GM21825 (cell line): ENCODE results near the gene TMEM120A.
"Not testable (repeated sequence)": the region's sequence is repeated elsewhere in the genome, so short reads cannot be mapped to it uniquely, and the experiment has no call there.

ENCODE experiments used
- ATAC-seq: cut with Tn5 transposase; IDR thresholded peaks from one replicate; pipeline ENCODE4 v1.9.1; 2021; ENCODE audit warnings: mild to moderate bottlenecking, moderate library complexity; ENCODE audit not compliant: unreplicated experiment

TMEM120A gene

DNA sequence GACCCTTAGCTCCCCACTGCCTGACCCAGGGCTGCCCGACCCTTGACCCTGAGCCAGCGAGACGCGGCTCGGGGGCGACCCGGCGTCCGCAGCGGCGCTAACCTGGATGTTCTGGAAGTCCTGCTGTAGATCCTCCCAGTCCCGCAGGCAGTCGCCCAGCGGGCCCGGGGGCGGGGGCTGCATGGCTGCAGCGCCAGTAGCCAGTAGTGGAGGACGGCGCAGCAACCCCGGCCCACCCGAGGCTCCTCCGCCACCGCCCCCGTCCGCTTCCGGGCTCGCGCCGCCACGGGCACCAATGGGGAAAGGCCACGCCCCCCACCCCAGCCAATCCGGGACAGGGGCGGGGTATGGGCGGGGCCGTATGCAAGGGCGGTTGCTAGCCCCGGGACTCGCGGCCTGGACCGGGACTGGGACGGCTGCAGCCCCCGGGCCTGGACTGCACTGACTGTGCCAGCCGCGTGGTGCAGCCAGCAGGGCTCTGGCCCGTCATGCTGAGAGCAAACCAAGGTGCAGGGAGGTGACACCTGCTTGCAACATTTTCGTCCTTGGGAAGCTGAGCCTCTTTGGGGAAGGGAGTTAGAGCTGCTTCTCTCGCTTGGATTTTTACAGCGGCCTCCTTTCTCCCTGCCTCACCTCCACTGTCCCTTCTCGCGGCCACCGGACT is at the start of gene TMEM120A:
Gene TMEM120A (minus strand): TSS at position 208 of the 664 bp plus-strand sequence. CDS start 25 bp downstream, at position 183.
- peak; percentile 93 for ATAC-seq

DNA sequence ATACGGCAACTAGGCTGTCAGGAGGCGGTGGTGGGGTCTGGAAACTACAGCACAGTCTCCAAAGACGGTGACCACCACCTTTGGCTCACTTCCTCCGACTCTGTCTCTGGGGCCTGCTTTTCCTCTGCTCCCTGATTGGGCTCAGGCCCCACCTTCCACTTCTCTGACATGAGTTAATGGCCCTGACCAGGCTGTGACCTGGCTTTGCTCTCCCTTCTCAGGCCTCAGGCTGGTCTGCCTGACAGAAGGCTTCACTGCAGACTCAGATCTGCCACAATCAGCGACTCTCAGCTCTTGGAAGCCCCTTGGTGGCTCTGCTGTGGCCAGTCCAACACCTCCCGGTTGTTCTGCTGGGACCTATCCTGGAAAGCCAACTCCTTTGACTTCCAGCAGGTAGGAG is 45.7 kb upstream of the TMEM120A start:
- no peak for ATAC-seq

GRCh38 chr7:76037310-76037709 is 42.9 kb upstream of the TMEM120A start:
- no peak for ATAC-seq

DNA sequence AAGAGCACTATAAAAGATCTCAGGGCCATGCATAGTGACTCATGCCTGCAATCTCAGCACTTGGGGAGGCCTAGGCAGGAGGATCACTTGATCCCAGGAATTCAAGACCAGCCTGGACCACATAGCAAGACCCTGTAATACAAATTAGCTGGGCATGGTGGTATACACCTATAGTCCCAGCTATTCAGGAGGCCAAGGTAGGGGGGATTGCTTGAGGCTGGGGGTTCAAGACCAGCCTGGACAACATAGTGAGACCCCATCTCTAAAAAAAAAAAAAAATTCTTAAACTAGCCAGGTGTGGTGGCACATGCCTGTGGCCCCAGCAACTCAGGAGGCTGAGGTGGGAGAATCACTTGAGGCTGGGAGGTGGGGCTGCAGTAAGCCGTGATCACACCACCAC is 37.6 kb upstream of the TMEM120A start:
- no peak for ATAC-seq

- not testable (repeated sequence) for ATAC-seq
These were observed 35.3 kb upstream of the TMEM120A start for GRCh38 chr7:76029682-76030081.

DNA sequence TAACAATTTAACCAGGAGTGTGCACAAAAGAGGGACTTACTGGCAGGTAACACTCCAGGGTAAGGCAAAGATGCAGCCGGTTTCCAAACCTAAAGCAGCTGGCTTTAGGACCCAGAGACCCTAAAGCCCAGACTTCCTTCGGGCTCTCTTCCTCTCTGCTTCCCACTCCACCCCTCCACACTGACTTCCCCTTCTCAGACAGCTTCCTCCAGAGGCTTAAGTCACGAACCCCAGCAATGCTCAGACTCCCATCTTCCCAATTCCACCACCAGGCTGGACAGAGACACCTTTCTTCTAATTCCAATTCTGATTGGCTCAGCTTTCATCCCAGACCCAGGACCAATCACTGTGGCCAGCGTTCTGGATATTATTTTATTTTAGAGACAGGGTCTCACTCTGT is 28.6 kb upstream of the TMEM120A start:
- ATAC-seq: no peak

- no peak for ATAC-seq
These were observed 27.8 kb upstream of the TMEM120A start for GRCh38 chr7:76022026-76022780.

DNA sequence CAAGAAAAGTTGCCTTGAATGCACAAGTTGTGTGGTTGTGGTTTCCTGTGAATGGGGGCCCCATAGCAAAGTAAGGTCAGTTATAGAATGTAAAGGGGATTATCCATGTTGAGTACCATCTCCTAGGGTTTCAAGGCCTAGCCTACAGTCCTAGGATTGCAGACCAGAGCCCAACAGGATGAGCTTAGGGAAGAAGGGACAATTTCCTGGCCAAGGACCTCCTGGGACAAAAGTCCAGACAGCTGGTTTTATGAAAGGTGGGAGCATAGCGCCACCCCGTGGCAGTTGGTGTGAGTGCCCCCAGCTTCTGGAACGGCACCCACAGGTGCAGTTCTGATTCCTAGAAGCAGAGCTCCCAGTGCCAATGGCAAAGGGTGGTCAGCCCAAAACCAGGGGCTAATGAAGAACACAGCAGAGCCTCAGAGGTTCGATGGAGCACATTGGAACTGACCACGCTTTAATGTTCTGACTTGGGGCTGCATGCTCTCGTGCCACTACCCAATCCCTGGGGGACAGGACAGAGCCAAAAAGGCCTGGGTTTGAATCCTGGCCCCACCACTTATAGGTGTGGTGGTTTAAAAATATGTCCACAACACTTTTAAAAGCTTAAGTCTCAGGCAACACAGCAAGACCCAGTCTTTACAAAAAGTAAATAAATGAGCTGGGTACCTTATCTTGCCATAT is 25.8 kb upstream of the TMEM120A start:
- no peak for ATAC-seq

DNA sequence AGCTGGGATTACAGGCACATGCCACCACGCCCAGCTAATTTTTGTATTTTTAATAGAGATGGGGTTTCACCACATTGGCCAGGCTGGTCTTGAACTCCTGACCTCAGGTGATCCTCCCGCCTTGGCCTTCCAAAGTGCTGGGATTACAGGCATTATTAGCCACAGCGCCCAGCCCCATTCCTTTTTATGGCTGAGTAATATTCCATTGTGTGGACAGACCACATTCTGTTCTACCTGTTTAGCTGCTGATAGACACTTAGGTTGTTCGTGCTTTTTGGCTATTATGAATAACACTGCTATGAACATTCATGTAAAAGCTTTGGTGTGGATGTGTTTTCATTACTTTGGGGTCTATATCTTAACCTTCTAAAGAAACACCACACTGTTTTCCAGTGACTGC is 24.1 kb upstream of the TMEM120A start:
- not testable (repeated sequence) for ATAC-seq

DNA sequence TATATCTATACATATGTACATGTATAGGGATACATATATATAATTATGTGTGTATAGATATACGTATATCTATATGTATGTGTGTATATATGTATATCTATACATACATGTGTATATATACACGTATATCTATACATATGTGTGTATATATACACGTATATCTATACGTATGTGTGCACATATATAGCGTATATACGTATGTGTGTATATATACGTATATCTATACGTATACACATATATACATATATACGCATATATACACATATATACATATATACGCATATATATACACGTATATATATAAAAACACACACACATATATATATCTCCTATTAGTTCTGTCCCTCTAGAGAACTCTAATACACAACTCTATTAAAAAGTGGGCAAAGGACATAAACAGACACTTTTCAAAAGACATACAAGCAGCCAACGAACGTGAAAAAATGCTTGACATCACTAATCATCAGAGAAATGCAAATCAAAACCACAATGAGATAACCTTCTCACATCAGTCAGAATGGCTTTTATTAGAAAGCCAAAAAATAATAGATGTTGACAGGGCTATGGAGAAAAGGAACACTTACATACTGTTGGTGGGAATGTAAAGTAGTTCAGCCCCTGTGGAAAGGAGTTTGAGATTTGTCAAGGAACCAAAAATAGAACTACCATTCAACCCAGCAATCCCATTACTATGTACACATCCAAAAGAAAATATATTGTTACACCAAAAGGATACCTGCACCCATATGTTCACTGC is 22.0 kb upstream of the TMEM120A start:
- no peak for ATAC-seq

- no peak for ATAC-seq
These were observed 17.1 kb upstream of the TMEM120A start for GRCh38 chr7:76011442-76011861.

DNA sequence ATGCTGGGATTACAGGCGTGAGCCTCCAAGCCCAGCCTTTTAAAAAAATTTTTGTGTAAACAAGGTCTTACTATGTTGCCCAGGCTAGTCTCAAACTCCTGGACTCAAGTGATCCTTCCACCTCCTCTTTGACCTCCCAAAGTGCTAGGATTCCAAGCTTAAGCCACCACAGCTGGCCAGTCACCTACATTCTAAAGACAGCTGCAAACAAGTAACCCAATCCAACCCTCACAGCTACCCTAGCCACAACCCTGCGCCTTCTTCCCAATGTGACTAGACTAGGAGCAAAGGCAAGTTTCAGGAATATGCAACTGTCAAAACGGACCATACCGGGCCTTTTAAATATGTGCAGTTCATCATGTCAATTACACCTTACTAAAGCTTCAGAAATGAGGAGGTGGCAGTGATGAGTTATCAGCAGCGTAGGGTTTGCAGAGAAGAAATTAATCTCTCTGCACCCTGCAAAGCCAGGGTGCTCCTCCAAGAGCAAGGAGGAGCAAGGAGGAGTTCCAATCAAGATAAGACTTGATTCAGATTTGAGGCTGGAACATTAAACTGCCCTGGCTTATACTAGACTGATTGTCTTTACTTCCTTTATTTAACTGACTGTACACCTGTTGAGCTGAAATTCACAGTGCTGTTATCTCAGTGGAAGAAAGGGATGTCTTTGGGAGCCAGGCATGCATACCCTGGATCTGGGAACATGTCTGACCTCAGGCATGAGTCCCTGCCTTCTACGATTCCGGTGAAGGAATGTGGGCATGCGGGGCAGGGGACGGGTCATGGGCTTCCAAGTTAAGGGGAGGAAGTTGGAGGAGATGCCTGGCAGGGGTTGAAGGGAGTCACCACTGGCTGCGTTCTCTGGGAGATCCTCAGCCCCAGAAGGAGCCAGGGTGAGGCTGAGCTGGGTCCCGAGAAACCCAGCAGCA is 15.5 kb upstream of the TMEM120A start:
- no peak for ATAC-seq

- no peak for ATAC-seq
These were observed 13.8 kb upstream of the TMEM120A start for GRCh38 chr7:76008156-76008687.

DNA sequence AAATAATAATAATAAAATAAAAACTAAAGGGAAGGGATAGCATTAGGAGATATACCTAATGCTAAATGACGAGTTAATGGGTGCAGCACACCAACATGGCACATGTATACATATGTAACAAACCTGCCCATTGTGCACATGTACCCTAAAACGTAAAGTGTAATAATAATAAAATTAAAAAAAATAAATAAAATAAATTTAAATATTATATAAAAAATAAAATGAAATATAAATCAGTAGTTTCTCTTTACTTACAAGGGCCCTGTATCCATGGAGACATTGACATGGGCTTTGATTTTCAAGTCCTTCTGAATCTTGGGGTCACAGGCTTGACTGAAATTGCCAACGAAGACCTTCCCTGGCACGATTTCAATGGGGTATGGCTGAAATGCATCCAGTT is 10.6 kb upstream of the TMEM120A start:
- not testable (repeated sequence) for ATAC-seq

DNA sequence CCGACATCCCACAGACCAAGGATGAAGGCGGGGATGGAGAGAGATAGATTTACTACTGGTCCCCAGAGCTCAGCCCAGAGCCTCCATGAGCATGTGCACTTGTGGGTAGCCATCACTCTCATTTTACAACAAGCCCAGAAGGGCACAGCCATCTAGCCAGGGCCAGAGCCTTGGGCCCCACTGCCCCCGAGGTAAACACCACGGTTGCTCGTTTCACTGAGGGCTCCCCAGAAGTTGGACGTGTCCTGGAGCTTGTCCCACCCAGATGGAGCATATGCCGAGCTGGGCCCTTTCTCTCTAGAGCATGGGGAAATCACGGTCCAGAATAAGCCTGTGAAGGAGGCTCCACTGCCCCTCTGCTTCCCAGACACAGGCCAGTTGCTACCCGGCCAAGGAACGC is 9.0 kb upstream of the TMEM120A start:
- ATAC-seq: no peak

- ATAC-seq: no peak
These were observed 8.4 kb upstream of the TMEM120A start for GRCh38 chr7:76002822-76003221.

- ATAC-seq: no peak
These were observed 7.7 kb upstream of the TMEM120A start for GRCh38 chr7:76002139-76002538.

- no peak for ATAC-seq
These were observed 6.2 kb upstream of the TMEM120A start for GRCh38 chr7:76000566-76000965.

DNA sequence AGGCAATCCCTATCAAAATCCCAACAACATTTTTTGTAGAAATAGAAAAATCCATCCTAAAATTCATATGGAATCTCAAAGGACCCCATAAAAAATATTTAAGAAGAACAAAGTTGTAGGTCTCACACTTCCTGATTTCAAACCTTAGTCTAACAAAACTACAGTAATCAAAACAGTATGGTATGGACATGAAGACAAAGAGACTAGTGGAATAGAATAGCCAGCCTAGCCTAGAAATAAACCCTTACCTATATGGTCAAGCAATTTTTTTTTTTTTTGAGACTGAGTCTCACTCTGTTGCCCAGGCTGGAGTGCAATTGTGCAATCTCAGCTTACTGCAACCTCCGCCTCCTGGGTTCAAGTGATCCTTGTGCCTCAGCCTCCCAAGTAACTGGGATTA is 3.6 kb upstream of the TMEM120A start:
- no peak for ATAC-seq

DNA sequence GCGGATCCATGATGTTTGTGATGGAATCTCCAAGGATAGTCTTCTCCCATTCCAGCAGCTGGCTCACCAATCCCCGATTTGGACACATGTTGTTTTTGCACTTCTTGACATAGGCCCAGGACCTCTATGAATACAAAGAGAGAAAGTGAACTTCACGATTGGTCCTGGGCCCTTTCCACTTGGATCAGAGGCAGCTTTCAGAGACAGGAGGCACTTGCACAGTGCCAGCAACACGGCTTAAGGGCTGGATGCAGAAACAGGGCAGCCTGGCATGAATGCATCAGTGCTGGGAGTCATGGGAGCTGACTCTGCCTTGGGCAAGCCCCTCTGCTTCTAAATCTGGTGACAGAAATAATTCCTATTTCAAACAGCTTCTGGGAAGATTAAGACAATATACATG is 2.1 kb upstream of the TMEM120A start:
- ATAC-seq: no peak
